GM21515 (cell line): Measurements from ENCODE around the gene SLC18A2.
"Not testable (repeated sequence)": the region's sequence is repeated elsewhere in the genome, so short reads cannot be mapped to it uniquely, and the experiment has no call there.

ENCODE experiments used
- ATAC-seq: cut with Tn5 transposase; IDR thresholded peaks from one replicate; pipeline ENCODE4 v1.9.1; 2021; ENCODE audit not compliant: unreplicated experiment

Gene SLC18A2

GRCh38 chr10:117240621-117241529 is at the start of gene SLC18A2:
Gene SLC18A2, plus strand, starts transcription at chr10:117241114. Its CDS starts 580 bp downstream, at chr10:117241694.
- no peak for ATAC-seq

- no peak for ATAC-seq
Measured at GRCh38 chr10:117197189-117197588, 43.7 kb upstream of the SLC18A2 start, which contains the start of gene KCNK18. Gene KCNK18, plus strand, starts transcription at chr10:117197489. Its CDS starts 0 bp downstream, at chr10:117197489.

- ATAC-seq, result no peak
Measured at GRCh38 chr10:117198088-117198487, 42.8 kb upstream of the SLC18A2 start.

GRCh38 chr10:117201826-117202225 is 39.1 kb upstream of the SLC18A2 start:
- ATAC-seq, result no peak

GRCh38 chr10:117204316-117204715 is 36.6 kb upstream of the SLC18A2 start:
- ATAC-seq, result no peak

GRCh38 chr10:117212176-117212575 is 28.7 kb upstream of the SLC18A2 start:
- ATAC-seq, result no peak

- ATAC-seq, result no peak
Measured at GRCh38 chr10:117214401-117214800, 26.5 kb upstream of the SLC18A2 start.

- ATAC-seq, result no peak
Measured at GRCh38 chr10:117215079-117215478, 25.8 kb upstream of the SLC18A2 start.

GRCh38 chr10:117216028-117216427 is 24.9 kb upstream of the SLC18A2 start:
- ATAC-seq, result no peak

- ATAC-seq, result peak; percentile 87
Measured at GRCh38 chr10:117216611-117217195, 24.2 kb upstream of the SLC18A2 start.

- ATAC-seq, result peak; percentile 36
Measured at GRCh38 chr10:117217196-117217761, 23.6 kb upstream of the SLC18A2 start.

GRCh38 chr10:117218654-117219053 is 22.3 kb upstream of the SLC18A2 start:
- ATAC-seq, result no peak

GRCh38 chr10:117221156-117221711 is 19.7 kb upstream of the SLC18A2 start:
- no peak for ATAC-seq

- ATAC-seq, result no peak
Measured at GRCh38 chr10:117222552-117222951, 18.4 kb upstream of the SLC18A2 start.

- ATAC-seq, result no peak
Measured at GRCh38 chr10:117222976-117223692, 17.8 kb upstream of the SLC18A2 start.

- no peak for ATAC-seq
Measured at GRCh38 chr10:117223693-117224430, 17.1 kb upstream of the SLC18A2 start.

- no peak for ATAC-seq
Measured at GRCh38 chr10:117224881-117225280, 16.0 kb upstream of the SLC18A2 start.

GRCh38 chr10:117226813-117227451 is 14.0 kb upstream of the SLC18A2 start:
- no peak for ATAC-seq

GRCh38 chr10:117228210-117228609 is 12.7 kb upstream of the SLC18A2 start:
- no peak for ATAC-seq

- ATAC-seq, result not testable (repeated sequence)
Measured at GRCh38 chr10:117230107-117230506, 10.8 kb upstream of the SLC18A2 start.
